ENCODE measurements around the gene GANC. TPM values are rescaled to one million over a fixed set of nuclear protein-coding genes. Genes with fewer than 3 reads are reported as not detected.
"Not testable (repeated sequence)": the region's sequence is repeated elsewhere in the genome, so short reads cannot be mapped to it uniquely, and the experiment has no call there.

The GANC gene
- total RNA-seq, 1 donor from 2014 or later: 12.5 TPM

GRCh38 chr15:42289166-42289565 lies 16.2 kb downstream of the GANC start:
- Histone ChIP-seq H3K4me3 (ENCODE audit: insufficient read depth, low read depth, low read length) (no peak overlapping the region), H3K36me3 (ENCODE audit: insufficient read depth, low read length) (peaks cover 4% of the 10 kb centered on the region), H3K27me3 (ENCODE audit: insufficient read depth, low read length) (no peaks in the 10 kb centered on the region), H4K20me1 (ENCODE audit: insufficient read depth, low read length) (no peaks in the 10 kb centered on the region), H3K27ac (ENCODE audit: low read depth, low read length) (no peak overlapping the region), H3K4me2 (ENCODE audit: low read length) (no peak overlapping the region), H3K4me1 (ENCODE audit: insufficient read depth, low read length) (no peaks in the 10 kb centered on the region), H3K9me3 (ENCODE audit: insufficient read depth, low read depth, low read length) (no peaks in the 10 kb centered on the region), H3K9ac (ENCODE audit: low read length) (no peak overlapping the region), H3K79me2 (ENCODE audit: insufficient read depth, low read length) (no peaks in the 10 kb centered on the region), H2AFZ (ENCODE audit: low read depth, low read length) (no peak overlapping the region)
- no peaks in the 10 kb centered on the region for H3K36me3 Mint-ChIP-seq (ENCODE audit: low read depth, unreplicated experiment)
- H3K9me3 Mint-ChIP-seq (ENCODE audit: unreplicated experiment): no peaks in the 10 kb centered on the region
- no peak overlapping the region for H3K27ac Mint-ChIP-seq (ENCODE audit: unreplicated experiment)
- FAIRE-seq: no peak
- DNase-seq (ENCODE audit: low read depth): no peak
- H3K4me3 Mint-ChIP-seq (ENCODE audit: unreplicated experiment): no peak overlapping the region
- no peaks in the 10 kb centered on the region for H3K27me3 Mint-ChIP-seq (ENCODE audit: low read depth, unreplicated experiment)
- no peak for TF ChIP-seq EZH2 (IDR thresholded peaks at IDR 0.05; ENCODE audit: insufficient read depth, low read length)
- TF ChIP-seq, protein P1, sequence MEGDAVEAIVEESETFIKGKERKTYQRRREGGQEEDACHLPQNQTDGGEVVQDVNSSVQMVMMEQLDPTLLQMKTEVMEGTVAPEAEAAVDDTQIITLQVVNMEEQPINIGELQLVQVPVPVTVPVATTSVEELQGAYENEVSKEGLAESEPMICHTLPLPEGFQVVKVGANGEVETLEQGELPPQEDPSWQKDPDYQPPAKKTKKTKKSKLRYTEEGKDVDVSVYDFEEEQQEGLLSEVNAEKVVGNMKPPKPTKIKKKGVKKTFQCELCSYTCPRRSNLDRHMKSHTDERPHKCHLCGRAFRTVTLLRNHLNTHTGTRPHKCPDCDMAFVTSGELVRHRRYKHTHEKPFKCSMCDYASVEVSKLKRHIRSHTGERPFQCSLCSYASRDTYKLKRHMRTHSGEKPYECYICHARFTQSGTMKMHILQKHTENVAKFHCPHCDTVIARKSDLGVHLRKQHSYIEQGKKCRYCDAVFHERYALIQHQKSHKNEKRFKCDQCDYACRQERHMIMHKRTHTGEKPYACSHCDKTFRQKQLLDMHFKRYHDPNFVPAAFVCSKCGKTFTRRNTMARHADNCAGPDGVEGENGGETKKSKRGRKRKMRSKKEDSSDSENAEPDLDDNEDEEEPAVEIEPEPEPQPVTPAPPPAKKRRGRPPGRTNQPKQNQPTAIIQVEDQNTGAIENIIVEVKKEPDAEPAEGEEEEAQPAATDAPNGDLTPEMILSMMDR (IDR thresholded peaks at IDR 0.05; ENCODE audit: insufficient read depth, low read depth, low read length): no peak
- no peaks in the 10 kb centered on the region for H3K4me1 Mint-ChIP-seq (ENCODE audit: low read depth, unreplicated experiment)

GRCh38 chr15:42301004-42301403 lies 28.0 kb downstream of the GANC start:
- H3K4me3 ChIP-seq (ENCODE audit: insufficient read depth, low read depth, low read length); FAIRE-seq; H3K4me1 ChIP-seq (ENCODE audit: insufficient read depth, low read length); H3K9me3 Mint-ChIP-seq (ENCODE audit: unreplicated experiment); DNase-seq (ENCODE audit: low read depth); H3K9me3 ChIP-seq (ENCODE audit: insufficient read depth, low read depth, low read length); H3K27me3 ChIP-seq (ENCODE audit: insufficient read depth, low read length); H3K4me3 Mint-ChIP-seq (ENCODE audit: unreplicated experiment); H3K4me1 Mint-ChIP-seq (ENCODE audit: low read depth, unreplicated experiment); H4K20me1 ChIP-seq (ENCODE audit: insufficient read depth, low read length); H3K27ac Mint-ChIP-seq (ENCODE audit: unreplicated experiment); H3K79me2 ChIP-seq (ENCODE audit: insufficient read depth, low read length); H3K27me3 Mint-ChIP-seq (ENCODE audit: low read depth, unreplicated experiment); H2AFZ ChIP-seq (ENCODE audit: low read depth, low read length); H3K27ac ChIP-seq (ENCODE audit: low read depth, low read length); H3K36me3 ChIP-seq (ENCODE audit: insufficient read depth, low read length); H3K4me2 ChIP-seq (ENCODE audit: low read length); H3K9ac ChIP-seq (ENCODE audit: low read length): not testable (repeated sequence)
- H3K36me3 Mint-ChIP-seq (ENCODE audit: low read depth, unreplicated experiment): peaks cover 19% of the 10 kb centered on the region

DNA sequence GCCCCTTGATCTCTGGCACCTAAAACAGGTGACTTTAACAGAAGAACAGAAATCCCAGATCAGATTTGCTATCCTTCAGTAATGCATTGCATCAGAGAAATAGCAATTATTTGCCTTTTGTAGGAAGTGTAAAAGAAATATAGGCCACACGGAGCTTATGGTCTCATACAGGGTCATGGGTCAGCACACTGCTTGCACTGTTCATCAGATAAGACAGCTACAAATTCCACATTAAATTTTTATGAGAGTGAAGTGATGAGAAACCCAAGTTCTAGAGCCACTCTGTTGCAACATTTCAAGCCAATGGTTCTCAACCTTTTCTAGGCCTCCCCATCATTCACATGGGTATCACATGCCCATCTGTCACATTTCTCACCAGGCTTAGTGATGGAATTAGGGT lies 33.7 kb downstream of the GANC start:
- H3K4me3 ChIP-seq (ENCODE audit: insufficient read depth, low read depth, low read length): no peak overlapping the region
- H3K36me3 ChIP-seq (ENCODE audit: insufficient read depth, low read length): no peaks in the 10 kb centered on the region
- H3K9me3 ChIP-seq (ENCODE audit: insufficient read depth, low read depth, low read length): no peaks in the 10 kb centered on the region
- no peak overlapping the region for H3K9ac ChIP-seq (ENCODE audit: low read length)
- no peak overlapping the region for H3K27ac Mint-ChIP-seq (ENCODE audit: unreplicated experiment)
- no peaks in the 10 kb centered on the region for H3K79me2 ChIP-seq (ENCODE audit: insufficient read depth, low read length)
- no peaks in the 10 kb centered on the region for H3K27me3 ChIP-seq (ENCODE audit: insufficient read depth, low read length)
- H3K36me3 Mint-ChIP-seq (ENCODE audit: low read depth, unreplicated experiment): peaks cover 5% of the 10 kb centered on the region
- no peaks in the 10 kb centered on the region for H3K4me1 Mint-ChIP-seq (ENCODE audit: low read depth, unreplicated experiment)
- H3K27ac ChIP-seq (ENCODE audit: low read depth, low read length): no peak overlapping the region
- no peak overlapping the region for H3K4me2 ChIP-seq (ENCODE audit: low read length)
- DNase-seq (ENCODE audit: low read depth) (no peak), FAIRE-seq (no peak)
- H4K20me1 ChIP-seq (ENCODE audit: insufficient read depth, low read length): no peaks in the 10 kb centered on the region
- H3K4me1 ChIP-seq (ENCODE audit: insufficient read depth, low read length): no peaks in the 10 kb centered on the region
- H3K27me3 Mint-ChIP-seq (ENCODE audit: low read depth, unreplicated experiment): no peaks in the 10 kb centered on the region
- H3K9me3 Mint-ChIP-seq (ENCODE audit: unreplicated experiment): peaks cover 6% of the 10 kb centered on the region
- H2AFZ ChIP-seq (ENCODE audit: low read depth, low read length): no peak overlapping the region
- H3K4me3 Mint-ChIP-seq (ENCODE audit: unreplicated experiment): no peak overlapping the region
- TF ChIP-seq, protein P1 (IDR thresholded peaks at IDR 0.05; ENCODE audit: insufficient read depth, low read depth, low read length): no peak
- TF ChIP-seq EZH2 (IDR thresholded peaks at IDR 0.05; ENCODE audit: insufficient read depth, low read length): no peak
